Urinary bladder (tissue), 4 donors: Measurements from ENCODE around the gene PARVB. TPM values are rescaled to one million over a fixed set of nuclear protein-coding genes. Genes with fewer than 3 reads are reported as not detected.

Experiments used
- DNase-seq: peaks from one replicate; pipeline ENCODE4 v3.0.0-alpha.2; 2015; ENCODE audit errors: extremely low spot score
- H3K27ac ChIP-seq: one replicate; pipeline ENCODE4 v1.5.1; 2013; ENCODE audit warnings: low read depth, mild to moderate bottlenecking, moderate library complexity
- H3K36me3 ChIP-seq: one replicate; pipeline ENCODE4 v1.6.1; 2013; ENCODE audit warnings: mild to moderate bottlenecking, moderate library complexity; ENCODE audit not compliant: insufficient read depth
- H3K4me1 ChIP-seq: one replicate; pipeline ENCODE4 v1.6.1; 2013; ENCODE audit warnings: mild to moderate bottlenecking, moderate library complexity; ENCODE audit not compliant: insufficient read depth
- H3K4me3 ChIP-seq: one replicate; pipeline ENCODE4 v1.5.1; 2013; ENCODE audit warnings: low read depth, low read length
- WGBS: extraction: QIAGEN DNeasy Blood & Tissue Kit; methylation state at CpG from one replicate; pipeline ENCODE4 v1.1.7; 2013; 5-methylcytosine and 5-hydroxymethylcytosine counted together
- polyA plus RNA-seq: library from polyadenylated mRNA; stranded (reverse); fragments of 200-250 nt; gene quantifications from one replicate; pipeline ENCODE4 v1.2.3, GENCODE V29; 2013
- total RNA-seq: library from RNA; depleted of rRNA; stranded (reverse); fragments of >200 nt; gene quantifications from one replicate; pipeline ENCODE4 v1.2.3, GENCODE V29; 2014
- donor health status: healthy with polysubstance abuse.
- donor health status: healthy.

The PARVB gene
- total and polyA plus RNA-seq, 2 donors, result 11.2 to 38.0 TPM

DNA sequence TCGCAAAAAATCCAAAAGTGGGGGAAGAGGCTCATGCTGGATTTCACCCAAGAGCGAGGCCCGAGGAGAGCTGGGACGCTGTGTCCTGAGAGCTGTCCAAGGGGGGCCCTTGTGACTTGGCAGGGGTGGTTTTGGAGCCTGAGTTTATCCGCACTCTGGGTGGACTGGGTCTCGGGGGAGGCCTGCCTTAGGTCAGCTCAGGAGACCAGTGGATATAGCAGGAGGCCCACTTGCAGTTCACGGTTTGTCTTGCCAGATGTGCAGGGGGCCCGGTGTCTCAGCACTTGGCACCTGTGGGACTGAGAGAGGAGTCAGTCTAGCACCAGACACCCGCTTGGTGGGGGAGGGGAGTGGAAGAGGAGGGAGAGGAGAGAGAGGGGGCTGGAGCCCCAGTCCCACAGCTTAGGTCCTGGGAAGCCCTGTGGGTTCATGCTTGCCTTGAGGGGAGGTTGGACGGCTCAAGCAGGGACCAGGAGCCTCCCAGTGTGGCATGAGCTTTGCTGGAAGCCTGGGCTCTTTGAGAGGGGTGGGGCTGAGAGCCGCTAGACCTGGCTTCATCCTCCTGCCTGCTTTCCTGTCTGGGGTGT, 33.4 kb downstream of the PARVB start:
- Histone ChIP-seq H3K4me1 (no peaks in the 10 kb centered on the region), H3K4me3 (no peak overlapping the region)

GRCh38 chr22:44063462-44064371, 39.6 kb downstream of the PARVB start:
- H3K4me1 ChIP-seq, result no peaks in the 10 kb centered on the region
- DNase-seq, result no peak
- no peak overlapping the region for H3K27ac ChIP-seq
- H3K36me3 ChIP-seq, result no peaks in the 10 kb centered on the region
- H3K4me3 ChIP-seq, result no peak overlapping the region
- WGBS, result 92% methylated on average over 35 of the region's 35 CpGs

More for the DNA sequence above, 33.4 kb downstream of the PARVB start:
- 21% methylated on average over 11 of the region's 11 CpGs for WGBS
- no peaks in the 10 kb centered on the region for H3K36me3 ChIP-seq
- peak; percentile 41 for DNase-seq
- H3K27ac ChIP-seq, result peak overlapping the region; percentile 78

DNA sequence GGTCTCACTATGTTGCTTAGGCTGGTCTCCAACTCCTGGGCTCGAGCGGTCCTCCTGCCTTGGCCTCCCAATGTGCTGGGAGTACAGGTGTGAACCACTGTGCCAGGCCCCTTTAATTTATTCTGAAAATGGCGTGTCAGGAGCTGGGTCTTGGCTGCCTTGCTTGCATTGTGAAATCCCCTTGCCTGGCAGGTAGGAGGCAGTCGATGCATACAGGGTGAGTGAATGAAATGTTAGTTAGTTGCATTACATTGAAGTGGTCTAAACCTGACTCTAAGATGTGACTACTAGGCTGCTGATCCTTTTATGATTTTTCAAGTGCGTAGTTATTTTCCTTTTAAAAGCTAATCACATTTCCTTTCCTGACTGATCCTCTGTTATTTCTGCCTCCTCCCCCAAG, 42.9 kb downstream of the PARVB start:
- no peak for DNase-seq
- Histone ChIP-seq H3K36me3 (no peaks in the 10 kb centered on the region), H3K27ac (no peak overlapping the region), H3K4me1 (no peaks in the 10 kb centered on the region), H3K4me3 (no peak overlapping the region)
- 90% methylated on average over 5 of the region's 5 CpGs for WGBS

GRCh38 chr22:44067901-44068300, 43.8 kb downstream of the PARVB start:
- H3K27ac ChIP-seq, result no peak overlapping the region
- DNase-seq, result no peak

GRCh38 chr22:44068422-44069191, 44.5 kb downstream of the PARVB start:
- WGBS, result 78% methylated on average over 30 of the region's 30 CpGs

More at GRCh38 chr22:44067901-44068300, 43.8 kb downstream of the PARVB start:
- Histone ChIP-seq H3K4me1 (no peaks in the 10 kb centered on the region), H3K4me3 (no peak overlapping the region), H3K36me3 (no peaks in the 10 kb centered on the region)
- WGBS, result 77% methylated on average over 10 of the region's 10 CpGs

DNA sequence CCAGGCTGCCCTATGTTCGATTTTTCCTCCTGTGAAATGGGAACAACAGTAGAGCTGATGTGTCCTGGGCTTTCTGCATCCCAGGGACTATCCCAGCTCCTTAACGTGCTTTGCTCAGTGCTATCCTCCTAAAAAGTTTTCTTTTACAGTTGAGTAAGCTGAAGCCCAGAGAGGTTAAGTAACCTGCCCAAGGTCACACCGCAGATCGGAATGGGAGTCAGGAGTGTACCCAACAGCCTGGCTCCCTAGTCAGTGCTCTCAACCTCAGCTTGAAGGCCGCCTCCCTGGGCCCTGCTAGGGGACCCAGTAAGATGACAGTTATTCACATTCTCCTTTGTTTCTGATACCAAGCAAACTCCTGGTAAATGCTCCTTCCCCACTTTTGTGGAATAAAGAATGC, 45.9 kb downstream of the PARVB start:
- H3K27ac ChIP-seq, result no peak overlapping the region
- no peaks in the 10 kb centered on the region for H3K4me1 ChIP-seq
- 97% methylated on average over 5 of the region's 5 CpGs for WGBS
- no peak for DNase-seq
- H3K36me3 ChIP-seq, result no peaks in the 10 kb centered on the region
- H3K4me3 ChIP-seq, result no peak overlapping the region

More at GRCh38 chr22:44068422-44069191, 44.5 kb downstream of the PARVB start:
- DNase-seq, result no peak
- no peaks in the 10 kb centered on the region for H3K36me3 ChIP-seq
- H3K4me3 ChIP-seq, result no peak overlapping the region
- H3K4me1 ChIP-seq, result no peaks in the 10 kb centered on the region
- no peak overlapping the region for H3K27ac ChIP-seq

GRCh38 chr22:44071781-44072326, 47.8 kb downstream of the PARVB start:
- no peaks in the 10 kb centered on the region for H3K36me3 ChIP-seq
- WGBS, result 83% methylated on average over 14 of the region's 14 CpGs
- H3K4me3 ChIP-seq, result no peak overlapping the region
- H3K27ac ChIP-seq, result no peak overlapping the region
- H3K4me1 ChIP-seq, result no peaks in the 10 kb centered on the region
- DNase-seq, result no peak

DNA sequence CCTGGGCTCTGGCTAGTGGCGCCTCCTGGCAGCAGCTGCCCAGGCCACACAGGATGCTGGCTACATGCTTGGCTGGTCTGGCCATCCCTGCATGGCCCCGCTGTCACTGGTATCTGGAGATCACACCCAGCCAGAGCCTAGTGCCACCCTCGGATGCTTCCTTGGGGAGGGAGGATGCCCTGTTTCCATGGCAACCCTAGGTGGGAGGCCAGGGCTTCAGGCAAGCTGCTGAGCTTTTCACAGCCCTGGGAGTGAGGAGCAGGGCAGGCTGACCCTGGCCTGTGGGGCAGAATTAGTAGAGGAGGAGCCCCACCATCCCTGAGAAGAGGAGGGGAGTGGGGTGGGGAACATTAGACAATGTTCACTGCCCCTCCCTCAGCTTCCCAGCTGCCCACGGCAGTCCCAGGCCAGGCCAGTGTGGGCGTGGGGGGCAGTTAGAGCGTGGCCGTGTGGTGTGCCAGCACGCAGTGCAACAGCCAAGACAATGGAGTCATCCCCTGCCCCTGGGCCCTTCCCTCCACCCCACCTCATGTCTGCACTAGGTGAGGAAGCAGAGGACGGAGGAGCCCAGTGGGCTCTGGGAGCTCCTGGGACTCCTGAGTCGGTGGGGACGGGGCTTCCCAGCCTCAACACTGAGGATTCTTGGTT, 50.4 kb downstream of the PARVB start:
- no peak for DNase-seq
- whole genome bisulfite sequencing, result 87% methylated on average over 11 of the region's 11 CpGs
- Histone ChIP-seq H3K4me1 (no peaks in the 10 kb centered on the region), H3K4me3 (no peak overlapping the region), H3K27ac (no peak overlapping the region), H3K36me3 (no peaks in the 10 kb centered on the region)

- DNase-seq, result no peak
- Histone ChIP-seq H3K4me3 (no peak overlapping the region), H3K4me1 (no peaks in the 10 kb centered on the region), H3K27ac (no peak overlapping the region), H3K36me3 (no peaks in the 10 kb centered on the region)
- WGBS, result 93% methylated on average over 12 of the region's 12 CpGs
Observed at GRCh38 chr22:44075022-44075421, 50.9 kb downstream of the PARVB start.

- no peak overlapping the region for H3K27ac ChIP-seq
- no peak for DNase-seq
- no peak overlapping the region for H3K4me3 ChIP-seq
- H3K4me1 ChIP-seq, result no peaks in the 10 kb centered on the region
- 93% methylated on average over 11 of the region's 11 CpGs for WGBS
- H3K36me3 ChIP-seq, result no peaks in the 10 kb centered on the region
Observed at GRCh38 chr22:44075670-44076069, 51.6 kb downstream of the PARVB start.

DNA sequence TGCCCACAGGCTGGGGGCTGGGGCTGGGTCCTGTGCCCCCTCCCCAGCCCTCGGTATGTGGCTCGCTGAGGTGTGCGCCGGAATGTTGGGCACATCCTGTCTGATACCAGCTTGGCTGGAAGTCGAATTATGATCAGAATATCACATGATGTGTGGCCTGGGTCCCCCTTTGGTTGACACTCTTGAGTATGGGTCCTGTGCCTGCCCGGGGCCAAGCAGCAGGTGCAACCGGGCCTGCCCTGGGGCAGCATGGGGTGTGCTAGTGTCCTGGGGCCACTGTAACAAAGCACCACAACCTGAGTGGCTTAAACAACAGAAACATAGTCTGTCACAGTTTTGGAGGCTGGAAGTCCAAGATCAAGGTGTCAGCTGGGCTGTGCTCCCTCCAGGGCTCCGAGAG, 52.7 kb downstream of the PARVB start:
- no peaks in the 10 kb centered on the region for H3K36me3 ChIP-seq
- H3K27ac ChIP-seq, result no peak overlapping the region
- H3K4me1 ChIP-seq, result no peaks in the 10 kb centered on the region
- 95% methylated on average over 8 of the region's 8 CpGs for WGBS
- H3K4me3 ChIP-seq, result no peak overlapping the region
- DNase-seq, result no peak

- no peak for DNase-seq
- 47% methylated on average over 27 of the region's 27 CpGs for WGBS
- H3K27ac ChIP-seq, result no peak overlapping the region
- H3K36me3 ChIP-seq, result no peaks in the 10 kb centered on the region
- no peaks in the 10 kb centered on the region for H3K4me1 ChIP-seq
- no peak overlapping the region for H3K4me3 ChIP-seq
Observed at GRCh38 chr22:44080936-44081861, 57.1 kb downstream of the PARVB start.
